A673 (cell line): ENCODE results near the gene SUPT4H1. TPM values are rescaled to one million over a fixed set of nuclear protein-coding genes. Genes with fewer than 3 reads are reported as not detected.

Experiments
- BruUV-seq: library from RNA; stranded (reverse); fragments of 400-500 nt; replicated peaks from 2 replicates; lab custom pipeline; 2021; lab: Mats Ljungman, UMichigan
- CTCF ChIA-PET: fragments of 300-600 bp; sonication (Branson Sonifier 250); formaldehyde crosslinking; loops from one replicate; lab custom pipeline; 2022; ENCODE audit warnings: antibody characterized with exemption; lab: Charles Lee
- POLR2A ChIA-PET: fragments of 300-600 bp; sonication (Branson Sonifier 250); formaldehyde crosslinking; loops from one replicate; lab custom pipeline; 2022; ENCODE audit warnings: antibody characterized with exemption; ENCODE audit not compliant: low non-redundant PET; lab: Charles Lee
- DNase-seq: peaks from one replicate; pipeline ENCODE4 v3.0.0-alpha.2; 2015; ENCODE audit warnings: low spot score
- H3K27ac ChIP-seq: fragments of 200-600 bp; sonication (generic); 2 replicates; pipeline ENCODE4 v1.5.1; 2016; ENCODE audit warnings: mixed run types, low read depth, mild to moderate bottlenecking, mixed read lengths, antibody characterized with exemption, low read length; ENCODE audit not compliant: poor library complexity, severe bottlenecking
- H3K27me3 ChIP-seq: fragments of 200-600 bp; sonication (generic); replicated peaks from 2 replicates; pipeline ENCODE4 v1.6.1; 2017; ENCODE audit warnings: mixed run types, low read depth, mild to moderate bottlenecking, mixed read lengths, antibody characterized with exemption, low read length; ENCODE audit not compliant: insufficient read depth, poor library complexity
- H3K36me3 ChIP-seq: fragments of 200-600 bp; sonication (generic); 2 replicates; pipeline ENCODE4 v1.6.1; 2016; ENCODE audit warnings: mixed run types, mild to moderate bottlenecking, mixed read lengths, antibody characterized with exemption, low read length; ENCODE audit not compliant: insufficient read depth, poor library complexity, severe bottlenecking
- H3K4me1 ChIP-seq: fragments of 200-600 bp; sonication (generic); 2 replicates; pipeline ENCODE4 v1.6.1; 2017; ENCODE audit warnings: mixed run types, mild to moderate bottlenecking, mixed read lengths, antibody characterized with exemption, low read length; ENCODE audit not compliant: insufficient read depth, poor library complexity, severe bottlenecking
- H3K4me3 ChIP-seq: fragments of 200-600 bp; sonication (generic); 2 replicates; pipeline ENCODE4 v1.5.1; 2016; ENCODE audit warnings: low read depth, mixed run types, mild to moderate bottlenecking, mixed read lengths, low read length; ENCODE audit not compliant: poor library complexity, severe bottlenecking
- H3K9me3 ChIP-seq: fragments of 200-600 bp; sonication (generic); 2 replicates; pipeline ENCODE4 v1.6.1; 2016; ENCODE audit warnings: mixed run types, low read depth, mild to moderate bottlenecking, mixed read lengths, antibody characterized with exemption, low read length; ENCODE audit not compliant: poor library complexity, severe bottlenecking
- CTCF ChIP-seq: fragments of 300-800, 200-600 bp; sonication (generic); conservative IDR thresholded peaks from 2 replicates; pipeline ENCODE4 v1.5.1; 2017; ENCODE audit warnings: low read depth, mild to moderate bottlenecking, antibody characterized with exemption, low read length, moderate library complexity, mixed read lengths
- EZH2 ChIP-seq: fragments of 200-600 bp; sonication (generic); IDR thresholded peaks from 2 replicates; pipeline ENCODE4 v1.6.1; 2017; ENCODE audit warnings: borderline replicate concordance, low read depth, mild to moderate bottlenecking, mixed read lengths, antibody characterized with exemption, low read length; ENCODE audit not compliant: poor library complexity, severe bottlenecking
- intact Hi-C: fragments of 100-400 bp; cut with micrococcal nuclease; formaldehyde crosslinking; loops from one replicate; pipeline ENCODE4 v1.10.0; 2022; ENCODE audit not compliant: unreplicated experiment
- total RNA-seq: library from RNA; stranded (reverse); gene quantifications from 2 replicates; pipeline ENCODE4 v1.2.3, GENCODE V29; 2021

SUPT4H1 gene
- total RNA-seq, 1 experiment from 2014 or later: 106 TPM

- no TSS peak for BruUV-seq
- CTCF ChIA-PET: interaction anchor here (1.3 to 1.7 kb wide), 2 partner anchors 10 to 131 kb away, joined by 4 to 5 read pairs; no protein-coding TSS in a partner anchor
Measured at GRCh38 chr17:58316260-58316960, 35.6 kb downstream of the SUPT4H1 start.

GRCh38 chr17:58315750-58316149 lies 36.3 kb downstream of the SUPT4H1 start:
- no peaks in the 10 kb centered on the region for H3K27me3 ChIP-seq
- ChIA-PET POLR2A (no interaction called here), CTCF (interaction anchor here (0.5 kb wide), 1 partner anchor 36 kb away, joined by 7 read pairs; no protein-coding TSS in a partner anchor)
- no TSS peak for BruUV-seq
- no peak for TF ChIP-seq CTCF
- no peak for TF ChIP-seq EZH2
- no peak overlapping the region for H3K4me3 ChIP-seq
- no peak overlapping the region for H3K27ac ChIP-seq
- H3K4me1 ChIP-seq: peaks cover 15% of the 10 kb centered on the region
- no peaks in the 10 kb centered on the region for H3K9me3 ChIP-seq
- H3K36me3 ChIP-seq: no peaks in the 10 kb centered on the region
- DNase-seq: no peak
- intact Hi-C loops: loop anchor here (5.0 kb wide), 1 partner anchor 132 kb away; no protein-coding TSS in a partner anchor

More at GRCh38 chr17:58316260-58316960, 35.6 kb downstream of the SUPT4H1 start:
- Histone ChIP-seq H3K27me3 (no peaks in the 10 kb centered on the region), H3K9me3 (no peaks in the 10 kb centered on the region), H3K27ac (no peak overlapping the region), H3K4me3 (no peak overlapping the region), H3K36me3 (no peaks in the 10 kb centered on the region), H3K4me1 (peaks cover 15% of the 10 kb centered on the region)
- intact Hi-C loops: loop anchor here (5.0 kb wide), 1 partner anchor 131 kb away; no protein-coding TSS in a partner anchor
- POLR2A ChIA-PET: no interaction called here
- TF ChIP-seq EZH2 (no peak), CTCF (no peak)
- no peak for DNase-seq

GRCh38 chr17:58315281-58315711 lies 36.7 kb downstream of the SUPT4H1 start:
- H3K27me3 ChIP-seq: no peaks in the 10 kb centered on the region
- DNase-seq: no peak
- POLR2A ChIA-PET: no interaction called here
- intact Hi-C loops: loop anchor here (5.0 kb wide), 1 partner anchor 132 kb away; no protein-coding TSS in a partner anchor
- H3K27ac ChIP-seq: no peak overlapping the region
- H3K4me1 ChIP-seq: peaks cover 15% of the 10 kb centered on the region
- CTCF ChIA-PET: interaction anchor here (0.5 to 1.3 kb wide), 2 partner anchors 11 to 36 kb away, joined by 3 to 7 read pairs; no protein-coding TSS in a partner anchor
- no peak overlapping the region for H3K4me3 ChIP-seq
- TF ChIP-seq CTCF (no peak), EZH2 (no peak)
- H3K9me3 ChIP-seq: no peaks in the 10 kb centered on the region
- no TSS peak for BruUV-seq
- no peaks in the 10 kb centered on the region for H3K36me3 ChIP-seq
